Gastrocnemius medialis (tissue), 4 donors: ENCODE data around the gene HPCAL4. TPM values are rescaled to one million over a fixed set of nuclear protein-coding genes. Genes with fewer than 3 reads are reported as not detected.

Source experiments
- ATAC-seq, 2 donors: fragments of 150-250 bp; one replicate each; pipeline ENCODE4 v1.9.1; 2016
- DNase-seq, 2 donors: peaks; one replicate each; pipeline ENCODE4 v3.0.0-alpha.2; 2019
- H3K27ac ChIP-seq, 4 donors: fragments of 200-600 bp; sonication (generic); 1 replicate in 1 of 4; 2 replicates in 3 of 4; pipeline ENCODE4 v1.5.1; 2016 to 2018; ENCODE audit warnings: mild to moderate bottlenecking in 2 of 4, moderate library complexity in 1 of 4
- H3K27me3 ChIP-seq, 3 donors: fragments of 200-600 bp; sonication (generic) in 2 of 3; 1 replicate in 1 of 3; 2 replicates in 2 of 3; pipeline versions ENCODE4 v1.5.1 to v1.6.0; 2016 to 2019; ENCODE audit warnings: mild to moderate bottlenecking in 1 of 3, moderate library complexity in 1 of 3
- H3K36me3 ChIP-seq, 2 donors: fragments of 200-600 bp; sonication (generic) in 1 of 2; one replicate each; pipeline ENCODE4 v1.5.1; 2017 to 2018
- H3K4me1 ChIP-seq, 2 donors: fragments of 200-600 bp; sonication (generic) in 1 of 2; one replicate each; pipeline ENCODE4 v1.5.1; 2016 to 2017; ENCODE audit warnings: mild to moderate bottlenecking in 2 of 2
- H3K4me3 ChIP-seq, 4 donors: fragments of 200-600 bp; sonication (generic) in 3 of 4; 1 replicate in 1 of 4; 2 replicates in 3 of 4; pipeline ENCODE4 v1.5.1; 2016 to 2019; ENCODE audit warnings: mild to moderate bottlenecking in 2 of 4
- H3K9me3 ChIP-seq, 3 donors: fragments of 200-600 bp; sonication (generic) in 2 of 3; 1 replicate in 1 of 3; 2 replicates in 2 of 3; pipeline ENCODE4 v1.5.1; 2016 to 2019
- POLR2A ChIP-seq, 2 donors: fragments of 450-650 bp; IDR thresholded peaks; one replicate each; pipeline ENCODE4 v1.6.1; 2017; ENCODE audit warnings: antibody characterized with exemption in 2 of 2, mild to moderate bottlenecking in 2 of 2, moderate library complexity in 2 of 2
- in situ Hi-C, 4 donors: fragments of 200-750 bp; cut with MboI; loops; one replicate each; pipeline versions ENCODE4 v1.15.0 to v1.8.0; 2017; ENCODE audit warnings: low sequenced_read_pairs in 4 of 4
- intact Hi-C: fragments of 100-400 bp; cut with DNase I; formaldehyde crosslinking; loops from one replicate; pipeline ENCODE4 v1.15.1; 2023; ENCODE audit warnings: low total_unique reads
- total RNA-seq, 4 donors: library from RNA; depleted of rRNA; stranded (reverse); fragments of >200 nt; gene quantifications; one replicate each; pipeline versions ENCODE4 v1.1.0 to v1.2.3, GENCODE V29; 2016
- TF ChIP-seq, protein P1 (sequence below), 5 experiments: fragments of 450-650 bp in 3 of 5; fragments of 200-600 bp in 2 of 5; sonication (generic) in 2 of 5; IDR thresholded peaks in 4 of 5; conservative IDR thresholded peaks in 1 of 5; 1 replicate in 4 of 5; 2 replicates in 1 of 5; pipeline ENCODE4 v1.5.1; 2016 to 2019; ENCODE audit warnings: antibody characterized with exemption in 5 of 5, mild to moderate bottlenecking in 3 of 5, moderate library complexity in 3 of 5

HPCAL4 gene
- total RNA-seq, 4 donors from 2014 or later, result 0.92 to 9.0 (median 3.2) TPM

DNA sequence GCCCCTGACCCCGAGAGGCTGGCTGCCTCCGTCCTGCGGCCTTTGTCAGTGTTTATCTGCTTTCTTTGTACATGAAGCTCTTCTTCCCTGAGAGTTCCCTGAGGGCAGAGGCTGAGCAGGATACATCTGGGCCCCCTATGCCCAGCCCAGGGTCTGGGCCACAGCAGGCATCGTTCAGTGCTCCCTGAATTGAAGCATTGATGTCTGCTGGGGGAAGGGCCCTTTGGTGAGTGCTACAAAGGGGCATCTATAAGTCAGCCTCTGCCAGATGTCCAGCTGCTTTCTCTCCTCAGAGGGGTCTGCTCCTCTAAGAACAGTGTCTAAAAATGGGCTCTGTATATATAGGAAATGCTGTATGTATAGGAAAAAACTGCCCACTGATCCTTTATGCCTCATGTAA lies 53.9 kb downstream of the HPCAL4 start:
- H3K36me3 ChIP-seq, result no peaks in the 10 kb centered on the region
- intact Hi-C loops, result no loop called here
- TF ChIP-seq POLR2A (IDR thresholded peaks at IDR 0.05), result no peak
- TF ChIP-seq, protein P1, sequence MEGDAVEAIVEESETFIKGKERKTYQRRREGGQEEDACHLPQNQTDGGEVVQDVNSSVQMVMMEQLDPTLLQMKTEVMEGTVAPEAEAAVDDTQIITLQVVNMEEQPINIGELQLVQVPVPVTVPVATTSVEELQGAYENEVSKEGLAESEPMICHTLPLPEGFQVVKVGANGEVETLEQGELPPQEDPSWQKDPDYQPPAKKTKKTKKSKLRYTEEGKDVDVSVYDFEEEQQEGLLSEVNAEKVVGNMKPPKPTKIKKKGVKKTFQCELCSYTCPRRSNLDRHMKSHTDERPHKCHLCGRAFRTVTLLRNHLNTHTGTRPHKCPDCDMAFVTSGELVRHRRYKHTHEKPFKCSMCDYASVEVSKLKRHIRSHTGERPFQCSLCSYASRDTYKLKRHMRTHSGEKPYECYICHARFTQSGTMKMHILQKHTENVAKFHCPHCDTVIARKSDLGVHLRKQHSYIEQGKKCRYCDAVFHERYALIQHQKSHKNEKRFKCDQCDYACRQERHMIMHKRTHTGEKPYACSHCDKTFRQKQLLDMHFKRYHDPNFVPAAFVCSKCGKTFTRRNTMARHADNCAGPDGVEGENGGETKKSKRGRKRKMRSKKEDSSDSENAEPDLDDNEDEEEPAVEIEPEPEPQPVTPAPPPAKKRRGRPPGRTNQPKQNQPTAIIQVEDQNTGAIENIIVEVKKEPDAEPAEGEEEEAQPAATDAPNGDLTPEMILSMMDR (IDR thresholded peaks at IDR 0.05 in 4 of 5, conservative IDR thresholded peaks at IDR 0.05 in 1 of 5), result no peak
- DNase-seq (no peak), ATAC-seq (no peak)
- in situ Hi-C loops, result no loop called here
- H3K27ac ChIP-seq, result peak overlapping the region; percentile 54 to 75 (median 65)
- H3K4me1 ChIP-seq, result peaks cover 7 to 14% of the 10 kb centered on the region in 2 donors
- H3K4me3 ChIP-seq, result peak overlapping the region in 3 of 4 donors; percentile 7 to 53 (median 52)
- peaks cover 0 to 9% (median 5%) of the 10 kb centered on the region in 3 donors for H3K27me3 ChIP-seq
- no peaks in the 10 kb centered on the region for H3K9me3 ChIP-seq

DNA sequence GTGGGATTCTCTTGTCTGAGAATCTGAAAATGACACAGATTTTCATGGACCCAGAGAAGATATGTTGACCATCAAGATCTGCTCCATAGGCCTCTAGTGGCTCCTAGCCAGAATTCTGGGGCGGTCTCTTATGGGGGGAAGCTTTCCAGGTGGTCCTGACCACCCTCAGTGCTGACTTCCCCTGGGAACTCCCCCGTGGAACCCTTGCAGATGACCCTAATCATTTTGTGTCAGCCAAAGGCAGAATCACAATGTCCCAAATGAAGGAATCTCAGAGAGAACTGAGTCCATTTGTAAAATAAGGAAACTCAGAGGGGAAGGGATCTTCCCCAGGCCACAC lies 55.4 kb downstream of the HPCAL4 start:
- Histone ChIP-seq H3K9me3 (no peaks in the 10 kb centered on the region), H3K27me3 (peaks cover 0 to 9% (median 5%) of the 10 kb centered on the region in 3 donors), H3K4me1 (peaks cover 7 to 14% of the 10 kb centered on the region in 2 donors), H3K27ac (peak overlapping the region; percentile 61 to 75 (median 66)), H3K36me3 (no peaks in the 10 kb centered on the region), H3K4me3 (peak overlapping the region in 2 of 4 donors; percentile 26 to 53)
- in situ Hi-C loops (no loop called here), intact Hi-C loops (no loop called here)
- DNase-seq (no peak), ATAC-seq (no peak)
- no peak for TF ChIP-seq POLR2A (IDR thresholded peaks at IDR 0.05)
- TF ChIP-seq, protein P1 (IDR thresholded peaks at IDR 0.05 in 4 of 5, conservative IDR thresholded peaks at IDR 0.05 in 1 of 5), result no peak

DNA sequence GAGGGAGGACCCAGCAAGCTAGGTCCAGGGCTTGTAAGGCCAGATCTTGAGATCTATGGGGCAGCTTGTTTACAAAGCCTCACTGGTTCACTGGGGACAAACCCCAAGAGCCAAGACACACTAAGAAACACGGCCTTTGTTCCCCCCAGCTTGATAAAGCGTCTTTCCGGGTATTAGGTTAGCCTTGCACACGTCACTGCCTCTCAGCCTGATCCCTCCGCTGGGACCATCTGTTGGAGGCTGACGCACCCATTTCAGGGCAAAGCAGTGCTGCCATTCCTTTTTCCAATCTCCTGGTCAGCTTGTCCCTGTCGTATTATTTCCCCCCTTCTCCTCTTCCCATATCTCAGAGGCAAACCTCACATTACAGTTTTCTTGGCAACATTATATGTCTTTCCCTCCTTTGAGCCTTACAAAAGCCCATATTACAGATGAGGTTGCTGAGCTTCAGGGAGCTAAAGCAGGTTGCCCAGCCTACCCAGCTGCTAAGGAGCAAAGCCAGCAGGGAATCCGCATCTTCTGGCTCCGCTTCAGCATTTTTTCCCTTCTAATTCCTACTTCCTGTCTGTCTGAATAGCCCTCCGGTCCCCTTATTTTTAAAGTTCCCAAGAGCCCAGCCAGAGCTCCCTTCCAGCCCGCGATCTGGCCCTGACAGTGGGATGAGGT lies 55.9 kb downstream of the HPCAL4 start:
- DNase-seq (no peak), ATAC-seq (peak; percentile 9 to 27)
- peaks cover 7 to 14% of the 10 kb centered on the region in 2 donors for H3K4me1 ChIP-seq

DNA sequence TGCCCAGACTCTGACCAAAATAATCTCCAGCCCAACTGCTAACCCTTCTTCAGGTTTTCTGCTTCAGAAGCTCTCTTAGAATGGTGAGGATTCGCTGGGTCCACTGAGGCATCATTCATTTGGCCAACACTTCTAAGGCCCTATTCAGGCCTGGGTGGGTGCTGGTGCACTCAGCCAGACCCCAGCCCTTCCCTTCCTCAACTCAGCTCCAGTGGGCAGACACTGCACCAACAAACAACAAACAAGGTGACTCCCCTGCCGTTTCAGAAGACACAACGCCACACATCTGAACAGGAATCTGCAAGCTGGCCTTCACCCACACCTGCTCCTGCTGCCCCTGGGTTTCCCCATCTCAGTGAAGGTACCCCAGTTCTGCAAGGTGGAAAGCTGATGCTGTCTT lies 57.8 kb downstream of the HPCAL4 start:
- Histone ChIP-seq H3K9me3 (no peaks in the 10 kb centered on the region), H3K27me3 (peaks cover 0 to 4% (median under 1%) of the 10 kb centered on the region in 3 donors), H3K4me1 (peaks cover 7 to 14% of the 10 kb centered on the region in 2 donors), H3K27ac (peak overlapping the region in 3 of 4 donors; percentile 15 to 75 (median 61)), H3K4me3 (peak overlapping the region in 2 of 4 donors; percentile 25 to 28), H3K36me3 (no peaks in the 10 kb centered on the region)
- TF ChIP-seq, protein P1 (IDR thresholded peaks at IDR 0.05 in 4 of 5, conservative IDR thresholded peaks at IDR 0.05 in 1 of 5), result no peak
- no peak for TF ChIP-seq POLR2A (IDR thresholded peaks at IDR 0.05)
- ATAC-seq (no peak), DNase-seq (no peak)
- intact Hi-C loops, result no loop called here
- in situ Hi-C loops, result no loop called here

More for the DNA sequence above, 55.9 kb downstream of the HPCAL4 start:
- no peaks in the 10 kb centered on the region for H3K36me3 ChIP-seq
- H3K4me3 ChIP-seq, result peak overlapping the region in 2 of 4 donors; percentile 26 to 53
- in situ Hi-C loops (no loop called here), intact Hi-C loops (no loop called here)
- TF ChIP-seq, protein P1 (IDR thresholded peaks at IDR 0.05 in 4 of 5, conservative IDR thresholded peaks at IDR 0.05 in 1 of 5), result no peak
- no peak for TF ChIP-seq POLR2A (IDR thresholded peaks at IDR 0.05)
- H3K27ac ChIP-seq, result peak overlapping the region; percentile 61 to 75 (median 66)
- peaks cover 0 to 9% (median 5%) of the 10 kb centered on the region in 3 donors for H3K27me3 ChIP-seq
- no peaks in the 10 kb centered on the region for H3K9me3 ChIP-seq
